ENCODE data around the gene BBS4. TPM values are rescaled to one million over a fixed set of nuclear protein-coding genes. Genes with fewer than 3 reads are reported as not detected.

BBS4 gene
- total and polyA plus RNA-seq, 2 donors from 2014 or later, result 17.2 to 29.3 TPM

- Histone ChIP-seq H3K27me3 (ENCODE audit: control insufficient read depth, insufficient read depth, low read length) (no peaks in the 10 kb centered on the region), H3K4me1 (ENCODE audit: control insufficient read depth in 2 of 3, insufficient read depth in 2 of 3, low read depth in 1 of 3, low read length in 3 of 3) (no peaks in the 10 kb centered on the region), H3K9me3 (ENCODE audit: control insufficient read depth in 2 of 3, insufficient read depth in 1 of 3, low read length in 3 of 3) (no peaks in the 10 kb centered on the region), H3K4me3 (ENCODE audit: low read length in 3 of 3) (no peak overlapping the region), H3K36me3 (ENCODE audit: control insufficient read depth in 2 of 3, insufficient read depth in 3 of 3, low read length in 3 of 3) (peaks cover 2 to 25% (median 16%) of the 10 kb centered on the region in 3 donors), H3K9ac (ENCODE audit: low read length in 3 of 3) (no peak overlapping the region), H3K27ac (ENCODE audit: low read depth in 2 of 2, low read length in 2 of 2) (no peak overlapping the region)
- FAIRE-seq, result no peak
- TF ChIP-seq CTCF (IDR thresholded peaks at IDR 0.05; ENCODE audit: borderline replicate concordance, extremely low read depth, insufficient read depth), result no peak
- intact Hi-C loops (cut with DNase I), result no loop called here
- DNase-seq, result no peak
These were observed 74.7 kb downstream of the BBS4 start for GRCh38 chr15:72760590-72761260.

GRCh38 chr15:72764656-72765055 lies 78.6 kb downstream of the BBS4 start:
- H3K27me3 ChIP-seq (ENCODE audit: control insufficient read depth, insufficient read depth, low read length), result no peaks in the 10 kb centered on the region
- no peak overlapping the region for H3K4me3 ChIP-seq (ENCODE audit: low read length in 3 of 3)
- intact Hi-C loops (cut with DNase I), result no loop called here
- no peak for TF ChIP-seq CTCF (IDR thresholded peaks at IDR 0.05; ENCODE audit: borderline replicate concordance, extremely low read depth, insufficient read depth)
- FAIRE-seq (no peak), DNase-seq (no peak)
- H3K27ac ChIP-seq (ENCODE audit: low read depth in 2 of 2, low read length in 2 of 2), result no peak overlapping the region
- H3K36me3 ChIP-seq (ENCODE audit: control insufficient read depth in 2 of 3, insufficient read depth in 3 of 3, low read length in 3 of 3), result peaks cover 2 to 16% (median 13%) of the 10 kb centered on the region in 3 donors
- H3K9ac ChIP-seq (ENCODE audit: low read length in 3 of 3), result no peak overlapping the region
- H3K4me1 ChIP-seq (ENCODE audit: control insufficient read depth in 2 of 3, insufficient read depth in 2 of 3, low read depth in 1 of 3, low read length in 3 of 3), result no peaks in the 10 kb centered on the region
- peaks cover 0 to 9% (median 2%) of the 10 kb centered on the region in 3 donors for H3K9me3 ChIP-seq (ENCODE audit: control insufficient read depth in 2 of 3, insufficient read depth in 1 of 3, low read length in 3 of 3)

GRCh38 chr15:72766025-72766424 lies 80.0 kb downstream of the BBS4 start:
- intact Hi-C loops (cut with DNase I), result no loop called here
- H3K36me3 ChIP-seq (ENCODE audit: control insufficient read depth in 2 of 3, insufficient read depth in 3 of 3, low read length in 3 of 3), result peaks cover 2 to 8% (median 8%) of the 10 kb centered on the region in 3 donors
- no peak for FAIRE-seq

More at GRCh38 chr15:72766025-72766424, 80.0 kb downstream of the BBS4 start:
- TF ChIP-seq CTCF (IDR thresholded peaks at IDR 0.05; ENCODE audit: borderline replicate concordance, extremely low read depth, insufficient read depth), result no peak
- no peaks in the 10 kb centered on the region for H3K4me1 ChIP-seq (ENCODE audit: control insufficient read depth in 2 of 3, insufficient read depth in 2 of 3, low read depth in 1 of 3, low read length in 3 of 3)
- no peak overlapping the region for H3K27ac ChIP-seq (ENCODE audit: low read depth in 2 of 2, low read length in 2 of 2)
- no peak overlapping the region for H3K9ac ChIP-seq (ENCODE audit: low read length in 3 of 3)
- DNase-seq, result no peak
- no peak overlapping the region for H3K4me3 ChIP-seq (ENCODE audit: low read length in 3 of 3)
- H3K27me3 ChIP-seq (ENCODE audit: control insufficient read depth, insufficient read depth, low read length), result no peaks in the 10 kb centered on the region
- peaks cover 0 to 9% (median 2%) of the 10 kb centered on the region in 3 donors for H3K9me3 ChIP-seq (ENCODE audit: control insufficient read depth in 2 of 3, insufficient read depth in 1 of 3, low read length in 3 of 3)

All from kidney (tissue), 14 donors.